Frontal cortex (tissue), 4 donors: Measurements from ENCODE around the gene C1orf210. TPM values are rescaled to one million over a fixed set of nuclear protein-coding genes. Genes with fewer than 3 reads are reported as not detected.

Experiments used
- DNase-seq, 2 donors: peaks; one replicate each; pipeline ENCODE4 v3.0.0; 2012; ENCODE audit warnings: low spot score in 2 of 2
- FAIRE-seq: peaks from 2 replicates; lab custom pipeline; 2012; peaks lifted over from hg19 to GRCh38; lab: Jason Lieb, UNC
- total RNA-seq: library from RNA; depleted of rRNA; stranded (reverse); fragments of >200 nt; gene quantifications from one replicate; pipeline ENCODE4 v1.2.3, GENCODE V29; 2014
- donor health status: control.
- donor health status: control.
- donor health status: control.

The C1orf210 gene
- not detected for total RNA-seq

DNA sequence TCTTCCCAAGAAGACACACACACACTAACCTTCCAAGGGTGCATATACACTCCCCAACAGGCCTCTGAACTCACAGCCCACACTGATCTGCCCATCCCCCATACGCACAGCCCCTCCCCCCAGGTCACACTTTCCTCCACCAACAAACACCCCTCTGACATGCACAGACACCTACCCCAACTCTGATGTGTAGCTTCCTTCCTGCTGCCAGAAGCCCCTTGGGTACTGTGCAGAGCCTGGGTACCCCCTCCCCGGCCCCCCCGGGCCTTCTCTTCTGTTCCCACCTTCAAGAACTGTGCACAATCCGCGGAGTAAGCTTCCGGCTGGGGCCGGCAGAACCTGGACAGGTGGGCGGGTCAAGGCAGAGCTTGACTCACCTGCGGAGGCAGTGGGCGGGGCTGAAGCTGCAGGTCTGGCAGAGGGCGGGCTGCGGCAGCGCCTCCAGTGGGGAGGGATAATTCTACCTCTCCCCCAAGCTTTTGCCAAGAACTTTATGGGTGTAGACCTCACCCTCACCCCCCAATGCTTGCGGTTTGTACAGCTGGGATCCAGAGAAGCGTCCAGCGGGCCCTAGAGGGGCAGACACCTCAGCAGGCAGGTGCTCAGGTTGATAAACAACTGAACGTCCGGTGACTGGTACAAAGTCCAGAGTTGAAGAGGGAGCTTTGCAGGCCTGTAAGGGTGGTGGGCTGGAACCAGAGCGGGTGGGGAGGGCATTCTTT is at the start of gene C1orf210:
C1orf210 (minus strand) TSS at position 313 of the 722 bp plus-strand sequence. CDS start 2,311 bp downstream, outside the sequence.
- FAIRE-seq (no peak), DNase-seq (no peak)

DNA sequence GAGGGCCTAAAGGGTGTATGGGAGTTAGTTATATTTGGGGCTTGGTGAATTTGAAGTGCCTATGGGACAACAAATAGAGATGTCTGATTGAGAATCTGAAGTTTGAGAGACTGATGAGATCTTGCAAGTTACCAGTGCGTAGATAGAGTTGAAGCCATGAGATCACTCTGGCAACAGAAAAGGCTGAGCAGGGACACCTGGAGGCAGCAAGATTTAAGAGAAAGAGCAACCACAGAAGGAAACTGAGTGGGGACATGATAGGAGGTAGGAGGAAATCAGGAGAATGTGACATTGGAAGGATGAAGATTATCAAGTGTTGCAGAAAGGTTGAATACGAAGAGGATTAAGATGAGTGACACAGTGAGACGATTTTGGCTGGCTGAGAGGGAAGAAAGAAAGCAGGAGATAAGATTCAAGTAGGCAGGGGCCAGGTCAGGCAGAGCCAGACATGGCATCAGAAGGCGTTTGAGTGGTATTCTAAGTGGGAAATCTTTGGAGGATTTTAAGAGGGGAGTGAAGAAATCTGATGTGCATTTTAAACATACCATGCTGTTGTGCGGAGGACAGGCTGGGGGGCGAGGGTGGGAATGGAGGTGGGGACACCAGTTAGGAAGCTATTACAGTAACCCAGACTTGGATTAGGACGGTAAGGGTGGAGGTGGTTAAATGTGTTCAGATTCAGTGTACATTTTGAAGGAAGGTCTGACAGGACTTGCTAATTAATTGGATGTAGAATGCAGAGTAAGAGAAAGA is 49.2 kb upstream of the C1orf210 start:
- DNase-seq (no peak), FAIRE-seq (no peak)

DNA sequence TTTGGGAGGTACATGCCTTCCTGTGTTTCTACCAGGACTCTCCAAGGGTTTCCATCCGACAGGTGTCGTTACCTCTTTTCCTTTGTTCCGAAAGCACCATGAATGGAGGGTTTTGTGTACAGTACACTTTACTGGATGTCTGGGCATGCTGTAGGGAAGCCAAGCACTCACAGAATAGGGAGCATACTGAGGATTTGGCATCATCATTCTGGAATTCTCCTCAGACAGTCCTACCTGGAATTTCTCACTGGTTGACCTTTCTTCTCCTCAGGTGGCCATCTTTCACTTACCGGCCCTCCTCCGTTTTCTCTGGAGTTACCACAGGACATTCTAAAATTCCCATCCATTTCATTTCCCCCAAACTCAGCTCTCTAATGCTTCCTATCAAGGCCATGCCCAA is 46.3 kb upstream of the C1orf210 start:
- DNase-seq = no peak
- no peak for FAIRE-seq

DNA sequence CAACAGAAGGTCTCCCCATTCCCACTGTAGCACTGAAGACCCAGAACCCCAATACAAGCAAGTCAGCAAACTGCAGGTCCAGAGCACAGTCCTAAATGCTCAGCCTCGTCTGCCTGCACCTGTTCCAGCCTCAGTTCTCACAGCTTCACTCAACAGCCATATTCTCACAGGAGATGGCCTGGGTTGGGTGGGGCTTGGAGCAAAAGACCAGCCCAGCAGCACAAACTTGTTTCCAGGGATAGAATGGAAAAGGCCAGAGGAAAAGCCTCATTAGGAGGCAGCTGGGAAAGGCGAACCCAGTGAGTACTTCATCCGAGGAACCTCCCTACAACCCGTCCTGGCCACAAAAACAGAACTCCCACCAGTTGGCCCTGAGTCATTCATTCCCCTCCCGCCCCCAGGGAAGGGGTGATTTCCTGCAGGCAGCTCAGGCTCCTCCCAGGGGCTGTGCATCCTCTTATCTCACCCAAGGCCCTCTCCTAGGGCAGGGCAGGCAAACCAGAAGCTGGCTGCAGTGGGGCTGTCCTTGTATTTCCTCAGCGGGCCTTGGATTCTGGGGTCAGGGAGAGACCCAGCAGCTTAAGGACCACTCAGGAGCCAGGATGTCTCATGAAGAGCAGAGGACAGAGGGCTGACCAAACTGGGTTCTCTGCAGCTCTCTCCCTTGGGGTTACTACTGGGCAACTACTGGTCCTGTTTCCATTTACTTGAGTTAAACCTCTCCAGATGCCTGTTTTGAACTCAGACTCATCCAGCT is 44.8 kb upstream of the C1orf210 start:
- FAIRE-seq = no peak
- no peak for DNase-seq

DNA sequence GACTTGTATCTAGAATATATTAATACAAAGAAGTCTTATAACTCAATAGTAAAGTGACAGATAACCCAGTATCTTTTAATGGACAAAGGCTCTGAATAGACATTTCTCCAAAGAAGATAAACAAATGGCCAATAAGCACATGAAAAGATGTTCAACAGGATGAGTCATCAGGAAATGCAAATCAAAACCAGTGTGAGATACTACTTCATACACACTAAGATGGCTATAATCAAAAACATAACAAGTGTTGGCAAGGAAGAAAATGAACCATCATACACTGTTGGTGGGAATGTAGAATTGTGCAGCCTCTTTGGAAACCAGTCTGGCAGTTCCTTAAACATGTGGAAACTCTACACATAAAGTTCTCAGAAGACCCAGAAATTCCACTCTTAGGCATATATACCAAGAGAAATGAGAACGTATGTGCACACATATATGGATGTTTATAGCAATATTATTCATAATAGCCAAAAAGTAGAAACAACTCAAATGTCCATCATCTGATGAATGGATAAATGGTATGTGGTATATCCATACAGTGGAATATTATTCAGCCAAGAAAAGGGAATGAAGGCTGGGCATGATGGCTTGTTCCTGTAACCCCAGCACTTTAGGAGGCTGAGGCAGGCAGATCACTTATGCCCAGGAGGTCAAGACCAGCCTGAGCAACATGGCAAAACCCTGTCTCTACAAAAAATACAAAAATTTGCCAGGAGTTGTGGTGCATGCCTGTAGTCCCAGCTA is 42.3 kb upstream of the C1orf210 start:
- no peak for DNase-seq
- no peak for FAIRE-seq

DNA sequence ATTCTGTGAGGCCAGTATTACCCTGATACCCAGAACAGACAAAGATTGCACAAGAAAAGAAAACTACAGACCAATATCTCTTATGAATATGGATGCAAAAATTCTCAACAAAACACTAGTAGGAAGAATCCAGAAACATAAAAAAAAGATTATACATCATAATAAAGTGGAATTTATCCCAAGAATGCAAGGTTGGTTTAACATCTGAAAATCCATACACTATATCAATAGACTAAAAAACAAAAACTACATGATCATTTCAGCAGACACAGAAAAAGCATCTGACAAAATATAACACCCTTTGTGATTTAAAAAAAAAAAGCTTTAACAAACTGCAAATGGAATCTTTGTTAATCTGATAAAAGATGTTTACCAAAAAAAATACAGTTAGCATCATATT is 40.0 kb upstream of the C1orf210 start:
- DNase-seq (no peak), FAIRE-seq (peak; percentile 26)

DNA sequence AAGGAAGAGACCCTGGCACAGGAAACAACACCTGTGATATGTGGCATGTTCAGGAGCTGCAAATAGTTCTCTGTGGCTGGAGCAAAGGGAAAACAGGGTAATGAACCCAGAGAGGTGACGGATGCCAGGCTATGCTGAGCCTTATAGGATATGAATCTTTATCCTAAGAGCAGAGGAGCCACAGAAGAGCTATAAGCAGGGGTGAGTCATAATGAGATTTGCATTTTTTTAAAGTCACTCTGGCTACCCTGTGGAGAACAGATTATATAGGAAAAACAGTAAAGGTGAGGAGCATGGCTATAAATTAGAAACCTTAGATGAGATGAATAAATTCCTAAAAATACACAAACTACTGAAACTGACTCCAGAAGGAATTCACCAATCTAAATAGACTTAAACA is 39.4 kb upstream of the C1orf210 start:
- FAIRE-seq (no peak), DNase-seq (no peak)

DNA sequence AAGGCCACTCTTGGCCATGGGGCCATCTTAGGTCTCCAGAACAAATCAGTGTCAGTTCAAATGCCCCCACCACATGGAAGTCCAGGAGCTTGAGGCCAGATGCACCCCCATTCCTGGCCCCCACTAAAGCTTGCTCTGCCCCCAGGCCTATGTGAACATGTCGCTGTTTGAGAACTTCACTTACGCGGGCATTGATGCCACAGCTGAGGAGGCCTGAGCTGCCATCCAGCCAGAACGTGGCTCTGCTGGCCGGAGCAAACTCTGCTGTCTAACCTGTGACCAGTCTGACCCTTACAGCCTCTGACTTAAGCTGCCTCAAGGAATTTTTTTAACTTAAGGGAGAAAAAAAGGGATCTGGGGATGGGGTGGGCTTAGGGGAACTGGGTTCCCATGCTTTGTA is 37.1 kb upstream of the C1orf210 start:
- FAIRE-seq (no peak), DNase-seq (no peak)

DNA sequence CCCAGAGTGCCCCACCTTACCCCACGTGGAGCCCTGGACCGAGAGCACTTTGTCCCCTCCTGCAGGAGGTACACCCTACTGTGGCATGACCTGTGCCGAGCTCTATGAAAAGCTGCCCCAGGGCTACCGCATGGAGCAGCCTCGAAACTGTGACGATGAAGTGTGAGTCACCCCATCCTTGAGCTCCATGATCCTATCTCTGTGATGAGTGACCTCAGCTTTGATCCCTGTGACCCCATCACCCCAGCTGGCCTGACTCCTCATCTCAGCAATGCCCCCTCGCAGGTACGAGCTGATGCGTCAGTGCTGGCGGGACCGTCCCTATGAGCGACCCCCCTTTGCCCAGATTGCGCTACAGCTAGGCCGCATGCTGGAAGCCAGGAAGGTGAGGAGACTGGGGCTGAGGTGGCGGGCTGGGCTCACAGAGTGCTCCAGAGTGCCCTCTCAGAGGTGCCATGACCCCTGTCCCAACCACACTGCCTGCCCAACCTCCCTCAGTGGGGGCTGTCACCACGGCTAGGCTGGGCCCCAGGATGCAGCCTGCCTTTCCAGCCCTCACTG is 36.0 kb upstream of the C1orf210 start:
- no peak for DNase-seq
- no peak for FAIRE-seq

DNA sequence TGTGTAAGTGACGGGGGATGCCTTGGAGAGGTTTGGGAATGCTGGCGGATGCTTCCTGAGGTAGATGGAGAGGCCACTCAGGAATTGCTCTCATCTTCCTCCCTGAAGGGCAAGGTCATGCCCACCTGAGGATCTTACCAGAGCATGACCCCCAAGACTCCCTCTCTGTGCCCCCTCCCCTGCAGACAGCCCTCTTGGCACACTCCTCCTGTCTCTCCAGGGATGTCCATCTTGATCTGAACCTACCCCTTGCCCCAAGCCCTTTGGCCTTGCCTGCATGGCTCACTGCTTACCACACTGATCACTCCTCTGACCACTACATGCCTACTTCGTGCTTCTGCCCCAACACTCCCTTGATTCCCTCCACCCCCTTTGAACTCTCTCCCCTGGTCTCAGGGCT is 34.4 kb upstream of the C1orf210 start:
- FAIRE-seq (no peak), DNase-seq (no peak)

DNA sequence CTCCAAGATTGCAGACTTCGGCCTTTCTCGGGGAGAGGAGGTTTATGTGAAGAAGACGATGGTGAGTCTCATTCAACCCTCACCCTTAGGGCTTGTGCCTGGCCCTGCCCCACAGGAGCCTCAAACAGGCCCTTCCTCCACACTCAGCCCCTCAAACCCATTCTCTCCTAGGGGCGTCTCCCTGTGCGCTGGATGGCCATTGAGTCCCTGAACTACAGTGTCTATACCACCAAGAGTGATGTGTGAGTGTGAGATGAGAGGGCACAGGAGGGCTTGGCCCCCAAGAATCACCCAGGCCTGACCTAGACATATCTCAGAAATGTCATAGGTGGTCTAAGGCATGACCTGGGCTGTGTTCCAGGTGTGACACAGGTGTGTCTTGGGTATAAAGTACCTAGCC is 33.9 kb upstream of the C1orf210 start:
- no peak for DNase-seq
- no peak for FAIRE-seq

DNA sequence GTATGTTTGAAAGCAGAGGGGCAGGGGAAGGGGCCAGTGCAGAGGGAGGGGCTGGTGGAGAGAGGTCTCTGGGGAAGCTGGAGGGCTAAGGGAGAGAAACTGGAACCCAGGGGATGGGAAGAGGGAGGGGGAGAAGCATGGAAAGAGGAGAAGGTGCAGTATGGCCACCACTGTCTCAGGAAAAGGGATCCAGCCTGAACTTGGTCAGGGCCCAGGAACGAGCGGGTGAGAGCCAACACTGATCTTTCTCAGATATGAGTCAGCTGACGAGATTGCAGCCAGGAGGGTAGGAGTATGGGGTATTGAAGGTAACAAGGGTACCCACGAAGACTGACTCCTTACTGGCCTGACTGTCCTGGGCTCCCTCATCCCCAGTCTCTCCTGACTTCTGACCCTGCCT is 33.5 kb upstream of the C1orf210 start:
- FAIRE-seq (no peak), DNase-seq (no peak)

DNA sequence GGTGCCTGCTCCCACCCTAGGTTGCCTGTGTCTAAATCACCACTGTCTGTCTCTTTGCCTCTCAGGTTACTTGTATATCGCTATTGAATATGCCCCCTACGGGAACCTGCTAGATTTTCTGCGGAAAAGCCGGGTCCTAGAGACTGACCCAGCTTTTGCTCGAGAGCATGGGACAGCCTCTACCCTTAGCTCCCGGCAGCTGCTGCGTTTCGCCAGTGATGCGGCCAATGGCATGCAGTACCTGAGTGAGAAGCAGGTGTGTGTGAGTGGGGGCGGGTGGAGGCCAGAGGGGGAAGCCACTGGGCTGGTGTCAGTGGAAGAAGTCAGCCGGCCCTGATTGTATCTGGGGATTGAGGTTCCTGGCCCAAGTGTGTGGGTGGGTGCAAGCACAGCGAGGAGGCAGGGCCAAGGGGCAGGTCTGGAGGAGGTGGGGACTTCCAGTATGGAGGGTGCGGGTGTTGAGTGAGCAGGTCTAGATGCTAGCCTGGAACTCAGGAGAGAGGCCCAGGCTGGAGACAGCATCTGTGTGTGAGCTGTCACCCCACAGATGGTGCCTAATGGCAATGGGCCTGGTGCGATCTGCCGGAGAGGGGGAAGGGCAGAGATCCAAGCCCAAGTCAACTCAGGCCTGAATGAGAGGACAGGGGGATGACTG is 32.6 kb upstream of the C1orf210 start:
- FAIRE-seq (no peak), DNase-seq (no peak)

DNA sequence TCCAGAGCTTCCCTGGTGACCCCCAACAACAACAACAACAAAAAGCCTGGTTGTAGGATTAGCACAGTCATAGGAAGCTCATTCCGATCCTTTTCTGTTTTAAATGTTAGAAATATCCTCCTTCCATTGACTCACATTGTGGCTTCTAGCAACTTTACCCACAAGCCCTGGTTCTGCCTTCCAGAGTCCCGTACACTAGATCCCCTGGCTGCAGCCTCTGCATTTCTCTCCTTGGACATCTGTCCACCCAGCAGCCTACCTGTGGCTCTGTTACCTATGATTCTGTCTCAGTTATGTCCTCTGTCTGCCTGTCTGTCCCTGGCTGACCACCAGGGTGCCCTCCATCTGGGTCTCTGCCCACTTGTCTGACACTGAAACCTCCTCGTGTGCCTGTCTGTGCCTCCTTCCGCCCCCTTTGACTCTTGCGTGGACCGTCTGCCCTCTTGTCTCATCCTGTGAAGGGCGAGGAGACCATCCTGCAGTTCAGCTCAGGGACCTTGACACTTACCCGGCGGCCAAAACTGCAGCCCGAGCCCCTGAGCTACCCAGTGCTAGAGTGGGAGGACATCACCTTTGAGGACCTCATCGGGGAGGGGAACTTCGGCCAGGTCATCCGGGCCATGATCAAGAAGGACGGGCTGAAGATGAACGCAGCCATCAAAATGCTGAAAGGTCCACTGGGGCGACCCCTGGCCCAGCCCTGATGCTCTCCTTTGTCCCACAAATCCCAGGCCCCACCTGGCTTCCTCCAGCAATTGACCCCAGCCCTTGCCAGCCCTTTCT is 31.5 kb upstream of the C1orf210 start:
- no peak for FAIRE-seq
- no peak for DNase-seq

DNA sequence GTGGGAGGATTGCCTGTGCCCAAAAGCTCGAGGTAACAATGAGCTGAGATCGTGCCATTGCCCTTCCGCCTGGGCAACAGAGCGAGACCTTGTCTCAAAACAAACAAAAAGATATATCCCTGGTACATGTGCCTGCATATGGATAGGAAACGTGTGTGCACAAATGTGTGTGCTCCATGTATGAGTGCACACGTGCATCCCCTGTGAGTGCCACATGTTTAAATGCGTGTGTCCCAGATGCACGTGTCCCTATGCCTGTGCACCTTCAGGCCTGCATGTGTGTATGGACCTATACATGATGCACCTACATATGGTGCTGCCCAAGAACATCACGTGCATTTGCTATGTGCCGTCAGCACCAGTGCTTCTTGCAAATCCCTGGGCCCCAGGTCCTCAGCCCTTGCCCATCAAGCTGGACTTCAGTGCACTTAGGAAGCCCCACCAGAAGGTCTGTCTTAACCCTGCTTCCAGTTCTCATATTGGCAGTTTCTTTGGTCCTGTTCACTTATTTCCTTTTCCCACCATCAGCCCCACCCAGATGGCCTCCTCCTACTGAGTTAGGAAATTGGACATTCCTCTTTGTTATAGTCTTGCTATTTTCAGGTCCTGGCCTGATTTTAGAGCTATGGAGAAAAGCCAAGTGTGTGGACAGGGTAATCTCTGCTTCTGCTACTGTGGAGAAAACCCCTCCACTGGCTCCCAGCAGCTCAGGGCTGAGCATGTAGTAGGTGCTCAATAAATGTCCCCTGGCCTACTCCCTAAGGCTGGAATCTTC is 30.8 kb upstream of the C1orf210 start:
- FAIRE-seq (no peak), DNase-seq (no peak)

DNA sequence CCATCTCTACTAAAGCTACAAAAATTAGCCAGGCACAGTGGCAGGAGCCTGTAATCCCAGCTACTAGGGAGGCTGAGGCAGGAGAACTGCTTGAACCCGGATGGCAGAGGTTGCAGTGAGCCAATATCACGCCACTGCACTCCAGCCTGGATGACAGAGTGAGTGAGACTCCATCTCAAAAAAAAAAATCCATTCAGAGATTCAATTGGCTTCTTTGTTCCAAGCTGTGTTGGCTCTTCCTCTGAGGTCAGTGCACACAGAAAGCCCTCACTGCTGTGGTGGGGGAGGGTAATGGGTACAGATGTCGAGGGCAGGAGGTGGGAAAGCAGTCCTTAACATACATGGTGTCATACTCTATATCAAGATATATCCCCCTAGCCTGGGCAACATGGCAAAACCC is 30.1 kb upstream of the C1orf210 start:
- DNase-seq = no peak
- no peak for FAIRE-seq

DNA sequence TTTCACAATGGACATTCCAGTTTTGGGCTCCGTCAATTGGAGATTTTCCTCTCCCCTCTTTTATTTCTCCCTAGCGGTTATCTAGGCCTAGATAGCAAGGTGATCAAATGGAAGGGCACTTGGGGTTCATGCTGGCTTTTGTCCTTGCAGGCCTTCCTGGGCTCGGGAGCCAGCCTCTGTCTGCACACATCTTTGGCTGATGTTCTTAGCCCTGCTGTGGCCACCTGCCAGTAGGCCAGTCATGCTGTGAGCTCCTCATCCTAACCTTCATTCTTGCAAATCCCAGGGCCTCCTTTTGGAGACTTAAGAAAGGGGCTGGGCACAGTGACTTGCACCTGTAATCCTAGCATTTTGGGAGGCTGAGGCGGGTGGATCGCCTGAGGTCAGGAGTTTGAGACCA is 28.9 kb upstream of the C1orf210 start:
- no peak for FAIRE-seq
- no peak for DNase-seq

DNA sequence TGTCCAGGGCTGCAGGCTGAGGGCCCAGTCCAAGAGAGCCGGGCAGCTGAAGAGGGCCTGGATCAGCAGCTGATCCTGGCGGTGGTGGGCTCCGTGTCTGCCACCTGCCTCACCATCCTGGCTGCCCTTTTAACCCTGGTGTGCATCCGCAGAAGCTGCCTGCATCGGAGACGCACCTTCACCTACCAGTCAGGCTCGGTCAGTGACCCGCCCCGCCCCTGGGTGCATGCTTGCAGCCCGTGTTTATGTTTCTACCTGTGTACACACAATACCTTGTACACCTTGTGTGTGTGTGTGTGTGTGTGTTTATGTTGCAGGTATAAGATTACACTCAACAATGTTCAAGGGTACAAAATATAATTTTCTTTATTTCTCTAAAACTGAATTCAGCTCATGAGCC is 28.4 kb upstream of the C1orf210 start:
- no peak for DNase-seq
- no peak for FAIRE-seq
